ENCODE data around the gene DEDD. TPM values are rescaled to one million over a fixed set of nuclear protein-coding genes. Genes with fewer than 3 reads are reported as not detected.

The DEDD gene
- total and polyA plus RNA-seq, 10 of the 15 experiments (the other 5 are each of a cell fraction or from before 2014, with no cell fraction given), result 13.6 to 33.9 (median 30.3) TPM

DNA sequence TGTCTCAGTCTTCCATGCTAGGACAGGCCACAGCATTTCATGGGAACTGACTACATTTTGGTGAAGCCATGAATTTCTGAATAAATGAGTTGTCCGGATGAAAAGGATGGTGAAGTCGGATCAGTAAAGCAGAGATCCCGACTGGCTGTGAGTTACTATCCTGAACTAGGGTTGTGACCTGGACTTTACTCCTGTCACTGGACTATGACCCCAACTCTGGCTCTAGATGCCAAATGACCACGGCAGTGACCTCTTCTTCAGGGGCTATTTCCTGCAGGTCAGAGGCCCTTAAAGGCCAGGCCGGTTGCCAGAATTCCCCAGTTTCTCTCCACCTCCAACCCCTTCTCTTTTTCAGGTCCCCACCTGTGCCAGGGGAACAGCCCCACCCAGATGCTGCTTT lies 41.4 kb downstream of the DEDD start:
- Histone ChIP-seq H3K4me1 (ENCODE audit: control insufficient read depth, insufficient read depth, low read length) (peaks cover 17% of the 10 kb centered on the region), H3K36me3 (ENCODE audit: control insufficient read depth in 2 of 2, insufficient read depth in 2 of 2, low read length in 1 of 2) (no peaks in the 10 kb centered on the region), H3K27ac (ENCODE audit: control insufficient read depth, insufficient read depth) (no peak overlapping the region), H3K79me2 (ENCODE audit: control insufficient read depth, insufficient read depth, low read length) (no peaks in the 10 kb centered on the region), H3K4me2 (ENCODE audit: control insufficient read depth, insufficient read depth) (no peak overlapping the region), H3K9me3 (replicated peaks; ENCODE audit: control insufficient read depth, insufficient read depth, low read length) (no peaks in the 10 kb centered on the region), H3K27me3 (replicated peaks in 1 of 2; ENCODE audit: control insufficient read depth in 2 of 2, insufficient read depth in 2 of 2, low read length in 1 of 2) (no peaks in the 10 kb centered on the region), H3K4me3 (no peak overlapping the region), H3K9ac (ENCODE audit: control insufficient read depth, insufficient read depth, low read length) (no peak overlapping the region), H4K20me1 (ENCODE audit: control insufficient read depth, insufficient read depth) (no peaks in the 10 kb centered on the region), H2AFZ (ENCODE audit: control insufficient read depth, low read depth, low read length) (no peak overlapping the region)
- DNase-seq (ENCODE audit: low read depth, low spot score), result no peak
- FAIRE-seq, result no peak
- no TSS peak for BruUV-seq (replicated peaks)
- intact Hi-C loops (cut with micrococcal nuclease; ENCODE audit: unreplicated experiment), result no loop called here
- POLR2A ChIA-PET, result no interaction called here
- SMC1A ChIA-PET (ENCODE audit: uncharacterized antibody, unreplicated experiment), result no interaction called here
- CTCF ChIA-PET, result no interaction called here
- in situ Hi-C loops (cut with MboI), result no loop called here
- ATAC-seq, result no peak
- 82% methylated on average over 5 of the region's 5 CpGs for WGBS (ENCODE audit: insufficient coverage, insufficient replicate concordance, low lambda C conversion rate, missing lambda C conversion rate)
- RAD21 ChIA-PET (ENCODE audit: unreplicated experiment), result interaction anchor here (1.1 kb wide), 1 partner anchor 21 kb away, joined by 3 read pairs; the partner anchor contains the start of gene ARHGAP30
- no peak for TF ChIP-seq ZBED1 (IDR thresholded peaks at IDR 0.05; ENCODE audit: borderline replicate concordance)
- TF ChIP-seq KDM1A (IDR thresholded peaks at IDR 0.05; ENCODE audit: borderline replicate concordance), result no peak
- no peak for TF ChIP-seq TARDBP (IDR thresholded peaks at IDR 0.05; ENCODE audit: borderline replicate concordance)
- TF ChIP-seq FOXK2 (IDR thresholded peaks at IDR 0.05), result no peak
- no peak for TF ChIP-seq BMI1 (IDR thresholded peaks at IDR 0.05; ENCODE audit: borderline replicate concordance)
- no peak for TF ChIP-seq CREB1 (IDR thresholded peaks at IDR 0.05; ENCODE audit: low read depth)
- no peak for TF ChIP-seq IRF4 (IDR thresholded peaks at IDR 0.05; ENCODE audit: low read depth, low read length)
- TF ChIP-seq, protein P1, sequence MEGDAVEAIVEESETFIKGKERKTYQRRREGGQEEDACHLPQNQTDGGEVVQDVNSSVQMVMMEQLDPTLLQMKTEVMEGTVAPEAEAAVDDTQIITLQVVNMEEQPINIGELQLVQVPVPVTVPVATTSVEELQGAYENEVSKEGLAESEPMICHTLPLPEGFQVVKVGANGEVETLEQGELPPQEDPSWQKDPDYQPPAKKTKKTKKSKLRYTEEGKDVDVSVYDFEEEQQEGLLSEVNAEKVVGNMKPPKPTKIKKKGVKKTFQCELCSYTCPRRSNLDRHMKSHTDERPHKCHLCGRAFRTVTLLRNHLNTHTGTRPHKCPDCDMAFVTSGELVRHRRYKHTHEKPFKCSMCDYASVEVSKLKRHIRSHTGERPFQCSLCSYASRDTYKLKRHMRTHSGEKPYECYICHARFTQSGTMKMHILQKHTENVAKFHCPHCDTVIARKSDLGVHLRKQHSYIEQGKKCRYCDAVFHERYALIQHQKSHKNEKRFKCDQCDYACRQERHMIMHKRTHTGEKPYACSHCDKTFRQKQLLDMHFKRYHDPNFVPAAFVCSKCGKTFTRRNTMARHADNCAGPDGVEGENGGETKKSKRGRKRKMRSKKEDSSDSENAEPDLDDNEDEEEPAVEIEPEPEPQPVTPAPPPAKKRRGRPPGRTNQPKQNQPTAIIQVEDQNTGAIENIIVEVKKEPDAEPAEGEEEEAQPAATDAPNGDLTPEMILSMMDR (IDR thresholded peaks at IDR 0.05 in 2 of 3, conservative IDR thresholded peaks at IDR 0.05 in 1 of 3; ENCODE audit: control insufficient read depth in 2 of 3, extremely low read depth in 1 of 3, insufficient read depth in 1 of 3, low read depth in 3 of 3, low read length in 3 of 3), result no peak
- TF ChIP-seq, protein P2, sequence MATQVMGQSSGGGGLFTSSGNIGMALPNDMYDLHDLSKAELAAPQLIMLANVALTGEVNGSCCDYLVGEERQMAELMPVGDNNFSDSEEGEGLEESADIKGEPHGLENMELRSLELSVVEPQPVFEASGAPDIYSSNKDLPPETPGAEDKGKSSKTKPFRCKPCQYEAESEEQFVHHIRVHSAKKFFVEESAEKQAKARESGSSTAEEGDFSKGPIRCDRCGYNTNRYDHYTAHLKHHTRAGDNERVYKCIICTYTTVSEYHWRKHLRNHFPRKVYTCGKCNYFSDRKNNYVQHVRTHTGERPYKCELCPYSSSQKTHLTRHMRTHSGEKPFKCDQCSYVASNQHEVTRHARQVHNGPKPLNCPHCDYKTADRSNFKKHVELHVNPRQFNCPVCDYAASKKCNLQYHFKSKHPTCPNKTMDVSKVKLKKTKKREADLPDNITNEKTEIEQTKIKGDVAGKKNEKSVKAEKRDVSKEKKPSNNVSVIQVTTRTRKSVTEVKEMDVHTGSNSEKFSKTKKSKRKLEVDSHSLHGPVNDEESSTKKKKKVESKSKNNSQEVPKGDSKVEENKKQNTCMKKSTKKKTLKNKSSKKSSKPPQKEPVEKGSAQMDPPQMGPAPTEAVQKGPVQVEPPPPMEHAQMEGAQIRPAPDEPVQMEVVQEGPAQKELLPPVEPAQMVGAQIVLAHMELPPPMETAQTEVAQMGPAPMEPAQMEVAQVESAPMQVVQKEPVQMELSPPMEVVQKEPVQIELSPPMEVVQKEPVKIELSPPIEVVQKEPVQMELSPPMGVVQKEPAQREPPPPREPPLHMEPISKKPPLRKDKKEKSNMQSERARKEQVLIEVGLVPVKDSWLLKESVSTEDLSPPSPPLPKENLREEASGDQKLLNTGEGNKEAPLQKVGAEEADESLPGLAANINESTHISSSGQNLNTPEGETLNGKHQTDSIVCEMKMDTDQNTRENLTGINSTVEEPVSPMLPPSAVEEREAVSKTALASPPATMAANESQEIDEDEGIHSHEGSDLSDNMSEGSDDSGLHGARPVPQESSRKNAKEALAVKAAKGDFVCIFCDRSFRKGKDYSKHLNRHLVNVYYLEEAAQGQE (IDR thresholded peaks at IDR 0.05; ENCODE audit: low read depth, low read length), result no peak
- no peak for TF ChIP-seq ETV6 (conservative IDR thresholded peaks at IDR 0.05 in 1 of 2, IDR thresholded peaks at IDR 0.05 in 1 of 2; ENCODE audit: borderline replicate concordance in 1 of 2, low read depth in 1 of 2)
- TF ChIP-seq, protein P3, sequence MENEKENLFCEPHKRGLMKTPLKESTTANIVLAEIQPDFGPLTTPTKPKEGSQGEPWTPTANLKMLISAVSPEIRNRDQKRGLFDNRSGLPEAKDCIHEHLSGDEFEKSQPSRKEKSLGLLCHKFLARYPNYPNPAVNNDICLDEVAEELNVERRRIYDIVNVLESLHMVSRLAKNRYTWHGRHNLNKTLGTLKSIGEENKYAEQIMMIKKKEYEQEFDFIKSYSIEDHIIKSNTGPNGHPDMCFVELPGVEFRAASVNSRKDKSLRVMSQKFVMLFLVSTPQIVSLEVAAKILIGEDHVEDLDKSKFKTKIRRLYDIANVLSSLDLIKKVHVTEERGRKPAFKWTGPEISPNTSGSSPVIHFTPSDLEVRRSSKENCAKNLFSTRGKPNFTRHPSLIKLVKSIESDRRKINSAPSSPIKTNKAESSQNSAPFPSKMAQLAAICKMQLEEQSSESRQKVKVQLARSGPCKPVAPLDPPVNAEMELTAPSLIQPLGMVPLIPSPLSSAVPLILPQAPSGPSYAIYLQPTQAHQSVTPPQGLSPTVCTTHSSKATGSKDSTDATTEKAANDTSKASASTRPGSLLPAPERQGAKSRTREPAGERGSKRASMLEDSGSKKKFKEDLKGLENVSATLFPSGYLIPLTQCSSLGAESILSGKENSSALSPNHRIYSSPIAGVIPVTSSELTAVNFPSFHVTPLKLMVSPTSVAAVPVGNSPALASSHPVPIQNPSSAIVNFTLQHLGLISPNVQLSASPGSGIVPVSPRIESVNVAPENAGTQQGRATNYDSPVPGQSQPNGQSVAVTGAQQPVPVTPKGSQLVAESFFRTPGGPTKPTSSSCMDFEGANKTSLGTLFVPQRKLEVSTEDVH (IDR thresholded peaks at IDR 0.05; ENCODE audit: low read depth, partially characterized antibody), result no peak
- TF ChIP-seq, protein P4, sequence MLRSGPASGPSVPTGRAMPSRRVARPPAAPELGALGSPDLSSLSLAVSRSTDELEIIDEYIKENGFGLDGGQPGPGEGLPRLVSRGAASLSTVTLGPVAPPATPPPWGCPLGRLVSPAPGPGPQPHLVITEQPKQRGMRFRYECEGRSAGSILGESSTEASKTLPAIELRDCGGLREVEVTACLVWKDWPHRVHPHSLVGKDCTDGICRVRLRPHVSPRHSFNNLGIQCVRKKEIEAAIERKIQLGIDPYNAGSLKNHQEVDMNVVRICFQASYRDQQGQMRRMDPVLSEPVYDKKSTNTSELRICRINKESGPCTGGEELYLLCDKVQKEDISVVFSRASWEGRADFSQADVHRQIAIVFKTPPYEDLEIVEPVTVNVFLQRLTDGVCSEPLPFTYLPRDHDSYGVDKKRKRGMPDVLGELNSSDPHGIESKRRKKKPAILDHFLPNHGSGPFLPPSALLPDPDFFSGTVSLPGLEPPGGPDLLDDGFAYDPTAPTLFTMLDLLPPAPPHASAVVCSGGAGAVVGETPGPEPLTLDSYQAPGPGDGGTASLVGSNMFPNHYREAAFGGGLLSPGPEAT (IDR thresholded peaks at IDR 0.05; ENCODE audit: low read depth), result no peak
- no peak for TF ChIP-seq RB1 (IDR thresholded peaks at IDR 0.05; ENCODE audit: borderline replicate concordance)
- no peak for TF ChIP-seq STAT3 (IDR thresholded peaks at IDR 0.05; ENCODE audit: low read depth, low read length)
- no peak for TF ChIP-seq TCF12 (IDR thresholded peaks at IDR 0.05; ENCODE audit: low read depth, low read length)
- TF ChIP-seq NRF1 (conservative IDR thresholded peaks at IDR 0.05; ENCODE audit: low read depth, low read length), result no peak

Data from GM12878 (cell line).